ENCODE data around the gene FN1. TPM values are rescaled to one million over a fixed set of nuclear protein-coding genes. Genes with fewer than 3 reads are reported as not detected.

Gene FN1
- total RNA-seq: 30,644 to 36,263 TPM (median 31,288 TPM) in 3 replicates
- long read RNA-seq, full-length matches to known transcripts: 14,499 of 32,891 reads
- long read RNA-seq, partial matches to known transcripts: 15,425 of 32,891 reads
- long read RNA-seq, other reads (novel, unspliced or antisense): 2,967 of 32,891 reads

DNA sequence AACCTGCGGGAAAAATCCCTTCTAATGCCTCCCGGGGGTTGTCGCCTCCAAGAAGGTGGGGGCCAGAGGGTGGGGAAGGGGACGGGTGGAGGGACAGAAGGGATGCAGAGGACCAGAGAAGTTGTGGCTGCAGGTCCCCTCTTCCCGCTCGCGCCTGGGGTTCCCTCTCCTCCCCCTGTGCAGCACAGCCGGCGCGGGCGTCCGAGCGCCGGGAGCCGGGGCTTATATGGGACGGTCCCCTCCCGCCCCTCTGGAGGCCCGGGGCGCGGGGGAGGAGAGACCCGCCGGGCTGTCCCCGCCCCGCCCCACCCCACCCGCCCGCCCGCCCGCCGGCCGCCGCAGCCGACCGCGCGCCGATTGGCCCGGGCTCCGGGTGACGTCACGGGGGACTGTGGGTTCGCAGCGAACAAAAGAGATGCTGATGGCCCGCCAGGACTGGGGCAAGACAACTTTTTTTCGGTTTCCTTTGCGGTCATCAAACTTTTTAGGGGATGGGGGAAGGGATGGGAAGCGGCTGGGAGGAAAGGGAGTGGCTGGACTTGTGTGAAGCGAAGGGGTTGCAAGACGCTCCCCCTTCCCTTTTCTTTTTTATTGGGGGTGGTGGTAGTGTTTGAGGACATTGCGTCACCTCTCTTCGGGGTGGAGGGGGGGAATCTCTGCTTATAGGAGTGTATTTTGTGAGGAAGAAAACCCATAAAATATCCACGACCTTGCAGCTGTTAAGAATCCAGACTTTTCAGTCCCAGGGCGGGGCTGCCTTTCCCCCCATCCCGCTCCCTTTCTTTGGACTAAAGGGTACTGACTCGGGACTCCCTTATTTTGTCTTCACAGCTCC is at the start of gene FN1:
Gene FN1 (minus strand): TSS at position 199 of the 835 bp plus-strand sequence. CDS start 266 bp downstream, outside the sequence.
- TF ChIP-seq CTCF (IDR thresholded peaks at IDR 0.05): no peak
- H3K4me1 Mint-ChIP-seq (ENCODE audit: low read depth): peaks cover 55% of the 10 kb centered on the region
- peak; percentile 97 for DNase-seq (ENCODE audit: low spot score)
- peak within 1 kb of the TSS; percentile 99 for H3K27ac Mint-ChIP-seq (ENCODE audit: unreplicated experiment)
- H3K4me3 Mint-ChIP-seq (ENCODE audit: unreplicated experiment): peak within 1 kb of the TSS; percentile 84
- no peaks in the 10 kb centered on the region for H3K27me3 Mint-ChIP-seq (ENCODE audit: low read depth)
- no peaks in the 10 kb centered on the region for H3K9me3 Mint-ChIP-seq (ENCODE audit: low read depth)
- peaks cover 42% of the 10 kb centered on the region for H3K36me3 Mint-ChIP-seq (ENCODE audit: low read depth)

DNA sequence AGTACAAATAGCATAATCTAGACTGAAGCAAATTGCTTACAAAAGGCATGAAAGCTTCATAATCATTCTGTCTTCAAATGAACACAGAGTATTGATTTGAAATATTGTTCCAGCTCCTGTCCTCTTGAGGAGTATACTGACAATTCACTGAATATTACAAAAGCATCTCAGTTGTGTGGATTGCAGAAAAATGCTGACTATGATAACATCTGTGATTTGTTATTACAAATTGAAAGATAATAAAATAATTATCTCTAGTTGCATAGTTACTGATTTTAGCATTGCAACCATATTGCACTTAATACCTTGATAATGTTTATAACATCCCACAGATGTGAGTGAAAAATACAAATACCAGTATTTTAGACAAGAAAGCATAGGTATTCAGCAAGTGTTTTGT is 49.2 kb upstream of the FN1 start:
- H3K9me3 Mint-ChIP-seq (ENCODE audit: low read depth): peaks cover 9% of the 10 kb centered on the region
- H3K4me3 Mint-ChIP-seq (ENCODE audit: unreplicated experiment): no peak overlapping the region
- no peak for TF ChIP-seq CTCF (IDR thresholded peaks at IDR 0.05)
- peaks cover 1% of the 10 kb centered on the region for H3K36me3 Mint-ChIP-seq (ENCODE audit: low read depth)
- no peak overlapping the region for H3K27ac Mint-ChIP-seq (ENCODE audit: unreplicated experiment)
- no peak for DNase-seq (ENCODE audit: low spot score)
- H3K27me3 Mint-ChIP-seq (ENCODE audit: low read depth): no peaks in the 10 kb centered on the region
- peaks cover 8% of the 10 kb centered on the region for H3K4me1 Mint-ChIP-seq (ENCODE audit: low read depth)

GRCh38 chr2:215484570-215484969 is 48.7 kb upstream of the FN1 start:
- Mint-ChIP-seq H3K4me1 (ENCODE audit: low read depth) (peaks cover 13% of the 10 kb centered on the region), H3K27ac (ENCODE audit: unreplicated experiment) (no peak overlapping the region), H3K9me3 (ENCODE audit: low read depth) (peaks cover 9% of the 10 kb centered on the region), H3K27me3 (ENCODE audit: low read depth) (no peaks in the 10 kb centered on the region), H3K36me3 (ENCODE audit: low read depth) (peaks cover 1% of the 10 kb centered on the region), H3K4me3 (ENCODE audit: unreplicated experiment) (no peak overlapping the region)
- no peak for DNase-seq (ENCODE audit: low spot score)
- TF ChIP-seq CTCF (IDR thresholded peaks at IDR 0.05): no peak

GRCh38 chr2:215483431-215483830 is 47.6 kb upstream of the FN1 start:
- no peak for TF ChIP-seq CTCF (IDR thresholded peaks at IDR 0.05)
- Mint-ChIP-seq H3K36me3 (ENCODE audit: low read depth) (peaks cover 1% of the 10 kb centered on the region), H3K4me3 (ENCODE audit: unreplicated experiment) (no peak overlapping the region), H3K9me3 (ENCODE audit: low read depth) (peaks cover 8% of the 10 kb centered on the region), H3K27ac (ENCODE audit: unreplicated experiment) (no peak overlapping the region), H3K4me1 (ENCODE audit: low read depth) (peaks cover 21% of the 10 kb centered on the region), H3K27me3 (ENCODE audit: low read depth) (no peaks in the 10 kb centered on the region)
- no peak for DNase-seq (ENCODE audit: low spot score)

- peaks cover 38% of the 10 kb centered on the region for H3K4me1 Mint-ChIP-seq (ENCODE audit: low read depth)
- TF ChIP-seq CTCF (IDR thresholded peaks at IDR 0.05): no peak
- no peak overlapping the region for H3K4me3 Mint-ChIP-seq (ENCODE audit: unreplicated experiment)
- DNase-seq (ENCODE audit: low spot score): no peak
- no peaks in the 10 kb centered on the region for H3K36me3 Mint-ChIP-seq (ENCODE audit: low read depth)
- no peak overlapping the region for H3K27ac Mint-ChIP-seq (ENCODE audit: unreplicated experiment)
- H3K27me3 Mint-ChIP-seq (ENCODE audit: low read depth): no peaks in the 10 kb centered on the region
- H3K9me3 Mint-ChIP-seq (ENCODE audit: low read depth): no peaks in the 10 kb centered on the region
Measured at GRCh38 chr2:215479536-215480240, 43.8 kb upstream of the FN1 start.

Measured in chondrocyte (in vitro differentiated cells).